Hypothalamus (tissue), 51 donors: ENCODE data around the gene TASOR2.

Source experiments
- DNase-seq, 51 donors: peaks; one replicate each; lab custom pipeline; 2025; lab: John Stamatoyannopoulos, UW

TASOR2 gene, protein sequence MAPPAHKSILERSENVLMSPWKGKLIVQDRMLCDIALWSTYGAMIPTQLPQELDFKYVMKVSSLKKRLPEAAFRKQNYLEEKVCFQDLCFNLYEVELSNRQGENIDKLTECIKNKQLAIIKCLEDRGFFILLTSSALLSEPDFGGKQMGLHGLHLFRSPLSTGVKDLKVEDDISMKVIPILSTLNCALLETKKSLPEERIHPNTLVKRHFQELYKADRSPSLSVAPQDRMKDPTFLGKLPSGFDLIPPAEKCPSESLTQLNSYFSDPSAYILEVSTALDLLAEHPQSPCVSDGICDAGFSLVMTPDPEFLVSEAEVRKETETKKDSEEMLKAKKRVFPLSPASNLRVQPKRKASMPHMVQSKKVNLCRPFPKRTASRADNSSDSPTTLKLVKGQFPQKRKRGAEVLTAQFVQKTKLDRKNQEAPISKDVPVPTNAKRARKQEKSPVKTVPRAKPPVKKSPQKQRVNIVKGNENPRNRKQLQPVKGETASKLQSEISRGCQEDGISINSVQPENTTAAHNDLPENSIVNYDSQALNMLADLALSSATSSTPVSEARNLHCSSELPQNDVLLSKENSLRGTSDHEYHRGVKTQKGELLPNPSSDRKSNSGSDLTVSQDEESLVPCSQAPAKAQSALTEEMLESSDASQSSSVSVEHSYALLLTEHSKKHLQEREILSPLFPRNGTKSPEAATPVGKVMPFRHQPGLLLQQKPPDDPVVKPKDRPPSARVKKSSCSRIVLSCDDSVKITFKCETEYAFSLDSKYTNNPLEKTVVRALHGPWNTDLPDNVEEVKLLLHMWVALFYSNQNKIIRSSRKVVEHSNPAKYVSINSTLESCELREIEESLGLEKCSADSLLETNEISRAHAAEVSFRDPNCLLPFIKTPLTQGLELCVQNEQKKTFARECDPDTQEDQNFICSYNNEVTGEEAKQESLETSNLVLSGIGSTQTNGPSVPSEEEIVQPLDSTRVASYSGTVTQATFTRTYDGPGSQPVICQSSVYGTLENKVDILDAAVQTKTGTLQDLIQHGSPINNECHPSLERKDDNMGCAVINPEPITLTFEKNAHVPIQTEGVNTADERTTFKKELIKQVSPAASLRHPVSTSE (N-terminal part only)

DNA sequence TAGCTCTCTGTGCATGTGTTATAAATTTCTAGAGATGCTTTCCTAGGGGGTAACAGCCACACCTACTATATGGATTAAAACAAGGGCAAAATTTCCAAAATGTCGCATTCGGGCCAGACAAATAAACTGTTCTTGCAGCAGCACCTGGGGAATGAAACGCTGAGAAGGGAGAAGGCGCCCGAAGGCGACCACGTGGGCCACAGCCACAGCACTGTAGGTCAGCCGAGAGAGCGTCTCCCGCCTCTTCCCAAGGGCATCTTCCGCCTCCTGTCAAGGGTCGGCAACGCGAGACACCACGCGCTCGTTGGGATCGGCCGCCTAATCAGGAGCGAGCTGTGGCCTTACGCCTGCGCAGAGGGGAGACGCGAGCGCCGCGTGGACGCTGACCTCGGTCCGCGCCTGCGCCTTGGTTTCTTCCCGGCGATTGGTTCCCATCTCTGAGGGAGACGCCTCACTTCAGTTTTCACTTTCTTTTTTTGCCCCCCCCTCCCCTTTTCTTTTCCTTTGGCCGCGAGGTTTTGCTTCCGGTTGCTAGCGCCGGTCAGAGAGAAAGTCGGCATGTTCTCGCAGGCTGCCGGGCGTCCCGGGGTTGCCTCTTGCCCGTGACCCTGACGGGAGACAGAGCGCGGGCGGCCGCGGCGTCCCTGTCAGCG is at the start of gene TASOR2:
TASOR2 (plus strand) TSS at position 521 of the 653 bp plus-strand sequence. CDS start 35,805 bp downstream, outside the sequence.
- peak; percentile 82 to 99 (median 95) for DNase-seq

DNA sequence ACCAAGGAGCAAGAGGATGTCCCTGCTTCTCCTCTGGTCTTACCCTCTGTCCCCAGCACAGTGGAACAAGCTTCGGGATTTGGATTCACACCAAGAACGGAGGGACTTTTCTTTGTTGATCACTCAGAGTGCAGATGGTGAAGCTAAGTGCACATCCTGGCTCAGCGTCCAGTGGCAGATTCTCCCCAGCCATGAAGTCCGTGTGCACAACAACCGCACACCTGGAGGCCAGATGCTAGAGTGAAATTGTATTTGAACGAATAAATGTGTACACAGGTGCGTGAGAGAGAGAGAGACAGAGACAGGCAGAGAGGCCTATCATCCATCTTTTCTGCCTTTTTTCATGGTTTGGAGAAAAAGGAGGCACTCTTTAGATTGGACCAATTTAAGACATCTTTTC is 49.7 kb upstream of the TASOR2 start:
- no peak for DNase-seq

DNA sequence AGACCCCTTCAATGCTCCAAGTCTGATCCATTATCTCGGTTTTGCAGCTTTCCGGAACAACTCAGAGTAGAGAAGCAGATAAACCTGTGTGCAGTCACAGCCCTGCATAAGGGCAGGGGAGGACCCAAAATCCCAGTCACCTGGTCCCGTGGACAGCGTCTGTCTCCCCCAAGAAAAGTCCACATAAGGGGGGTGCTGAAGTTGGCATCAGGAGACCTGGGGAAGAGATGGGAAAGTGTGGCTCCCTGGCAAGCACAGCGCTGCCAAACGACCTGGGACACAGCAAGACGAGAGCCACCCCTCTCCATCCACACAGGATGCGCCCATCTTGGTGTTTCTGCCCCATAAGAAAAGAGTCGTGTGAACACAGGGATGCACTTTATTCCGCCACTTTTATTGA is 46.1 kb upstream of the TASOR2 start:
- no peak for DNase-seq

DNA sequence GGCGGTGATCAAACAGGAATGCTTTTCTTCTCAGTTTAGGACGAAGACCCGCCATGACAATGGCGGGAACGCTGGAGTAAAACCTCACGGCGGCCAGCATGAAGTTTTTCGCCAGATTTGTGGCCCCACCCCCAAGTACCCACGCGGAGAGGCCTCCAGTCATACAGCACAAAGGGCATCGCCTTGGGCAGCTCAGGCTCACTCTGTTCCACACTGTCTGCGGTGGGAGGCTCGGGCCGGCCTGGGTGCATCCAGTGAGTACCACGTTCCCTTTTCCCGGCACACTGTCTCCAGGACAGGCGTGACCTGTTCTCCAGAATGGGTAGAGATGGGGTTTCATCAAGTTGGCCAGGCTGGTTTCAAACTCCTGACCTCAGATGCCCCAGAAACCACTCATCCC is 45.6 kb upstream of the TASOR2 start:
- DNase-seq: no peak

DNA sequence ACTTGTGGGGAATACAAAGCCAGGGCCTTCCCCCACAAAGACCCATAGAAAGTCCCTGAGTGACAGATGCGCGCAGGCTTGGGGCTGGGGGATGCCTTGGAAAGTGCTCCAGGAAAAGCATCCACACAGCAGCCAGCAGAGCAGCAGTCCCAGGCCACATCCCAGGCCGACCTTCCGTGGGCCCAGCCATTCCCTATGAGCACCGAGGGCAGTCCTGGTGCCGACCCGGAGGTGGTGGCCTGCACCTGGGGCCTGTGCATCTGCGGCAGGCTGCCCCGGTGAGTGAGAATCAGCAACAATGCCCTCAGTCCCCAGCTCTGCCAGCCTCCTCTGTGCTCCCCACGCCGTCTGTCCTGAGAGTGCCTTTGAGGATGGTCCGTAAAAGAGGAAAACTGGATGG is 44.6 kb upstream of the TASOR2 start:
- no peak for DNase-seq

DNA sequence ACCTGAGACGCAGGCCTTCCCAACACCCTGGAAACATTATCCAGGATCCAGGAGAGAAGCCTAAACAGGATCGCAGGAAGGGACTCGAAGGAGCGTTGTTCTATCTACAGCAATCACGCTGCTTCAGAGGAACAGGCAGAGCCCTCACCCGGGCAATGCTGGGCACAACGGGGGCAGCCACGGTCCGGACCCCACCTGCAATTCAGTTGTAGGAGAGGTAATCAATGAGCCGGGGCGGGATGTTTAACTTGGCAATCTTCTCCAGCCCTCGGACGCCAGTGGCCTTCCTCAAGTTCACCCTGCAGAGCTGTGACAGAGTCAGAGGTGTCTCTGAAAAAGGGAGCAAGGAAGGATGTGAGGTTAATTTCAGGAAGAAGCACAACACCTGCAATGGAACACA is 44.1 kb upstream of the TASOR2 start:
- DNase-seq: no peak

DNA sequence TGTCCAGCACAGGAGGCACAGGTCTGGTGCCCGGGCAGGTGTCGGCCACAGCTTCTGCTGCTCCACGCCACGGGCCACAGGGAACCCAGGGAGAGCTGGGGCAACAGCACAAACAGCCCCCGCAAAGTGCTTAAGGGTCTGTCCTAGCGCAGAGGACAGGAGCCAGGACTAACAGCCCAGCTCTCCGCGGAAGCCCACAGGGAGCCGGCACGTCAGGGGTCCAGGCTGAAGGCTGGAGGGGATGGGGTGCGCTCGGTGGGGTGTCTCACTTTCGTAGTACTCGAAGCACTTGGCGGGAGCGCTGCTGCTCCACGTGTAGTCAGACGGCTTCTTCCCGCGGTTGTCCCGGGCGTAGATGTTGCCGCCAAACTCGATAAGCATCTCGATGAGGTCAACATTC is 43.1 kb upstream of the TASOR2 start:
- no peak for DNase-seq

DNA sequence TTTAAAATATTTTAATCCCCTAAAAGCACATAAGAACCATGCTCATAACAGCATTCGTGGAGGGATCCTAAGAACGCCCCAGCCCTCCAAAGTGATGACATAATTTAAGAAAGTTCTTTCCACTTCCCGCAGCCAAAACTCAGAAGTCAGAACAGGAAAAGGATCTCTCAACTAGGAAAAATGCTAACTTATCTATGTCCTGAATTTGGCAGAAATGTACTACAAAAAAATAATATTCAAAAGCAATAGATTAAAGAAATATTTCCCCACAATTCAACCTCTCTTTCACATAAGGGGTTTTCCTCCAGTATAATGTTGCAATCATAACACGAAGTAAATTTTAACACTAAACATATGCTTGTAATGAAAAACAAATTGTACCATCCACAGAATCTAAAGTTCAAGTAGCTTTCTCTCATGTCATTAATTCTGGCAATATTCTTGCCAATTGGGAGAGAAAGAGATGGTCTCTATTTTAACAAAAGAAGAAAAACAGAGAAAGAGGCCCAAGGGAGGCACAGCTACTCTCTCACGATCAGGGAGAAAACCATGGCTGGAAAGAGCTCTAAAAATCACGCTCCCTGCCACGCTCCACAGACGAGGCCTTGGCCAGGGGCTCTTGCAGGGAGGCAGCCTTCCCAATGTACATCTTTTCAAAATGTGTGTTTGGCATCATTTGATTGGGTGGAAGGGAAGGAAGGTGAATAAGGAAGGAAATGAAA is 41.1 kb upstream of the TASOR2 start:
- DNase-seq: no peak

DNA sequence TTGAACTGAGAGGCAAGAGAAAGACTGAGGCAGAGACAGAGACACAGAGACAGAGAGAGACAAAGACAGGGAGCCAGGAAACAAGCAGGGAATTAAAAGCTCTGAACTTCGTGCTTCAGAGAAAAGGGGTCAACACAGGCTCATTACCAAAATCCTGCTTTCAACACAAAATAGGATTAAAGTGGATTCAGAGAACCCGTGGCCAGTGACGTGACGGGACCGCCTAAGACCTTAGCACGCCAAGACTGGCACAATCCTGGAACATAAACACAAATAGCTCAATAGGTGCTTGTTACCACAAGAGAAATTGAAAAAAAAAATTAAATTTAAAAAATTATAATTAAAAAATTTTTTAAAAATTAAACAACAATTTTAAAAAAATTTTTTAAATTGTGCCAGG is 39.7 kb upstream of the TASOR2 start:
- no peak for DNase-seq

DNA sequence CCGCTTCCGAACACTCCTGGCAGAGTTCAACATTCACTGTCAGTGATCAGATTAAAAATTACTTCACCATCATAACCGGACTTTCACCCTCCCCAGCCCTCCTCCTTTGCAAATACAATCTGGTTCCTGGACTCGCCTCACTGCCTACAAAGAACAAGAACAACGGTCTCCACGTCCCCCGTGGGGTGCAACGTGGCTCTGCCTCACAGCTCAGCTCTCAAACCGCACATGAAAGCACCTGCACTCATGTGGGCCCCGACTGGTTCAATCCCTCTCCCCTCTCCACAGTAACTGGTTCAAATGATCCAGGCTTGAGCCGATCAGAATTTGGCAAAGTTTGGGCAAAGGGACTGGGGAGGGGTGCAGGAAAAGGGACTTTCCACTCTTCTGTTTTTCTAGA is 39.3 kb upstream of the TASOR2 start:
- no peak for DNase-seq

DNA sequence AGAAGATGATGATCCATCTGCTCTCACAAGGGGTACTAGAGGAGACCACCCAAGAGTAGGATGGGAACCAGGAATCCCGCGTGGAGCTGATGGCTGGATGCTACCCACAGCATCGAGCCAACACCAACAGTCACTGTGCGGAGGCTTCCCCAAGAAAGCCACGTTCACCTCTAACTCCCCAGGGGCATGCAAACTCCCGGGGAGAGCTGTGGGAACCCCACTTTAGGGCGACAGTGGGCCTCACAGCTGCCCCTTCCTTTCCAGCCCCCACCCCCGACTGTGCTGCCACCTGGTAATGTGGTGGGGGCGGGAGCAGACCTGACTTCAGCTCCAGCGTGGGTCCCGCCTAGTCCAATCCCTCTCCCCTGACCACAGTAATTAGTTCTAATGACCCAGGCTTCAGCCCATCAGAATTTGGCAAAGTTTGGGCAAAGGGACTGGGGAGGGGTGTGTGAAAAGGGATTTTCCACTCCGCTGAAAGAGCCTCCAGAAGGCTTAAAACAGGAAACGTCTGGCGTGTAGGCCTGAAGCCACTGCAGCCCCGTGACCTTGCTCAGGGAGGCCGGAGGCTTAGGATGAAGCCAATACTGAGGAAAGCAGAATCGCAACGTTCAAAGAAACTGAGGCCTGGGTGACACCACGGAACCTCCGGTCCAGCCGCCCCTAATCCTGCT is 38.6 kb upstream of the TASOR2 start:
- no peak for DNase-seq

DNA sequence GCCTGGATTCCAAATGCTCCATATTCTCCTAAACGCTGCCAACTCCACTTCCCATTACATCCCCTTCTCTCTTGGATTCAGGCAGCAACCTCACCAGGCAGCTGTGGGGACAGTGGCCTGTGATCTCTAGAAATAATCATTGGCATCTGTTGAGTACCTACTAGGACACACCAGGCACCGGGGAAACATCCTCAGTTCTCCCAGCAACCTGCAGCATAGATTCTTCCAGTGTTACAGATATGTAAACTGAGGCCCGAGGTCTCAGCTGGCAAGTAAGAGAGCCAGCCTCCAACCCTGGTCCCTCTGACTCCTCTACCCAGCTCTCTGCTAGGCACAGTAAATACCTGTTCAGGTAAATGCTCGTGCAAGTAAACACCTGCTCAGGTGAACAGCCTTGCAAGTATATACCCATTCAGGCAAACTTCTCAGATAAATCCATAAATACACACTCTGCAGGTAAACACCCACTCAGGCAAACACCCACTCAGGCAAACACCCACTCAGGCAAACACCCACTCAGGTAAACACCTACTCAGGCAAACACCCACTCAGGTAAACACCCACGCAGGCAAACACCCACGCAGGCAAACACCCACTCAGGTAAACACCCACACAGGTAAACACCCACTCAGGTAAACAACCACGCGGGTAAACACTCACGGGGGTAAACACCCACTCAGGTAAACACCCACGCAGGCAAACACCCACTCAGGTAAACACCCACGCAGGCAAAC is 37.0 kb upstream of the TASOR2 start:
- no peak for DNase-seq

DNA sequence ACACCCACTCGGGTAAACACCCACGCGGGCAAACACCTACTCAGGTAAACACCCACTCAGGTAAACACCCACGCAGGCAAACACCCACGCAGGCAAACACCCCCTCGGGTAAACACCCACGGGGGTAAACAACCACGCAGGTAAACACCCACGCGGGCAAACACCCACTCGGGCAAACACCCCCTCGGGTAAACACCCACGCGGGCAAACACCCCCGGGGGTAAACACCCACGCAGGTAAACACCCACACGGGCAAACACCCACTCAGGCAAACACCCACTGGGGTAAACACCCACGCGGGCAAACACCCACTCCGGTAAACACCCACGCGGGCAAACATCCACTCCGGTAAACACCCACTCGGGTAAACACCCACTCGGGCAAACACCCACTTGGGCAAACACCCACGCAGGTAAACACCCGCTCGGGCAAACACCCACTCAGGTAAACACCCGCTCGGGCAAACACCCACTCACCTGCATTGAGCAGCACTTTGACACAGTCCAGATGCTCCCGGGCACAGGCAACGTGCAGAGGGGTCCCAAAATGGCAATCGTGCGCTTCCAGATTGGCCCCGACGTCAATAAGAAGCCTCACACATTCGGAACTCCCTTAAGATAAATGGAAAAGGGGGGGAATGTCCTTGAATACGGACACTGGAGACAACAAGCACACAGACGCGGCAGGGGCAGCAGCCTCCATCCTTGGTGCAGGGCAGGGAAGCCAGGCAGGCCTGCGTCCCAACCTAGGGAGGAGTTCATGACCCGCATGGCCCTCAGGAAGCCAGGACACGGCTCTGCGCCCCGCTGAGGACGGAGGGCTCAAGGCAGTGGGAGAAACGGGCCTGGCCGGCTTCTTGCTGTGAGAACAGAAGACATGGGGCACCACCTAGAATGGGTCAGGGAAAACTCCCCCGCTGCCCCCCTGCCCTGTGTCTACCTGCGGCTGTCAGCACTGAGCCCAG is 35.9 kb upstream of the TASOR2 start:
- no peak for DNase-seq

DNA sequence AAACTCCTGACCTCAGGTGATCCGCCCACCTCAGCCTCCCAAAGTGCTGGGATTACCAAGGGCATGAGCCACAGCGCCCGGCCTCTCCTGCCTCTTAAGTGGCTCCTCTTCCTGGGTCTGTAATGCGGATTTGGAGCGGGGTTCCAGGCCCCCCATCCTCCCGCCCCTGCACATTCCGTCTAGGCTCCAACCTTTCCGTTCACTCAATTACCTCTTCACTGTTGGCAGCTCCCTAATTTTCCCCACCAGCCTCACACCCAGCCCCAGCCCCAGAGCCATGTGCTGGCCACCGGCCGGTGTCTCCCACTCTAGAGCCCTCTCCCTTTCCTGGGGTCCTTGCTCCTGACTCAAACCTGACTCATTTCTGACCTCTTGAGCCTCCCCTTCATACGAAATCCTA is 34.9 kb upstream of the TASOR2 start:
- no peak for DNase-seq

DNA sequence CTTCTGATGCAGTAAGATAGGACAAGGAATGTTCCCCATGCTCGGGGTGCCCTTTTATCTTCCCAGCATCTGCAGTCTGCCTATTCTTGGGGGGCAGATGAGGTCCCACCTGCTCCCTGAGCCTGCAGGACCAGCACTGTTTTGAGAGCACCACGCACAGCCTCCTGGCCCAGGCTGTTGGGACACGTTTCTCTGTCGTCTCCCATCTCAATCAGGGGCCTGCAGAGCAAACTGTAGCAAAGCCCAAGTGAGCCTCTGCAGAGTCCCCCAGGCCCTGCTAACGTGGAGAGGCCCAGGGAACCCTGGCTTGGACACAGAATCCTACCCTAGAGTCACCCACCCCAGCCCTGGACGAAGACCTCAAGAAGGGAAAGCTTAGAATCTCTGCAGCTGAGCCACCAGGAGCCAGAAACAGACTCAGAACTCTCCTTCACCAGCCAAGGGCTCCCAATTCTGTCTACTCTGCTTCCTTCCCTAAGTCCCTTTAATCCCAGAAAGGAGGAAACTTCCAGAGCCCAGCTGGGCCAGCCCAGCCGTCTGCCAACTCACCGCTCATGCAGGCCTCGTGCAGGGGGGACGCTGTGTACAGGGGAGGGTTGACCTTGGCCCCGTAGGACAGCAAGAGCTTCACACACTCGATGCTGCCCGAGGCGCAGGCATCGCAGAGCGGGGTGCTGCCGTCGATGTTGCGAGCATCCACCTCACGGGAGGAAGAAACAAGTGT is 33.8 kb upstream of the TASOR2 start:
- DNase-seq: no peak

DNA sequence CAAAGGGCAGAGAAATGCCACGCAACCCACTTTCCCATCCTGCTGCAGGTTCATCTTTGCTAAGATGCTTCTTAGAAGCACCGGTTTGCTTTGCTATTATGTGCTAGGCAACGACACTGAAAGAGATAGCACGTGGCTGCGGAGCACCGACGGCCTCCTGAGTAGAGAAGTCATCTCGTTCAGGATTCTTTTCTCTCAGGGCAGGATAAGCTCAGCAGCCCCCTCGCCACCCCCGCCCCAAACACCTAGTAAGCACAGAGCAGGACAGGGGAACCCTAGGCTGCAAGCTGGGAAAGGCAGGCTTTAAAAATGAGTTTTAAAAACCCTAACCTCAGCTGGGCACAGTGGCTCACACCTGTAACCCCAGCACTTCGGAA is 33.3 kb upstream of the TASOR2 start:
- DNase-seq: no peak

DNA sequence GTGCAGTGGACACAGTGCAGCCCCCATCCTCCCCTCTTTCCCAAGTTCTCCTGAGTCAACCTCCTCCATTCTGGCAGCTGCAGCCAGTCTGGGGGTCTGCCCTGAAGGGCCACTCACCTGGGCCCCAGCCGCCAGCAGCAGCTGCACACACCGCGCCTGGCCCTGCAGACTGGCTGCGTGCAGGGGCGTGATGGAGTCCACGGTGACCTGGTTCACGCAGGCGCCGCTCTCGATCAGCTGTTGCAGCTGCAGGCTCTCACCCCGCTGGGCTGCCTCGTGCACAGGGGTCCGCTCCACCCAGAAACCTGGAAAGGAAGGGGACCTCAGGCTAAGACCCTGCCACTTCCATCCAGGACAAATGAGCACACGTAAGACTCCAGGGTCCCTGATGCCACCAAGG is 31.9 kb upstream of the TASOR2 start:
- no peak for DNase-seq
